ENCODE results near the gene NINJ2.
A peak's percentile ranks its signal among the peaks of the same experiment; 100 is the strongest.

The NINJ2 gene

GRCh38 chr12:599756-600155, 63.5 kb downstream of the NINJ2 start:
- Histone ChIP-seq H3K36me3 (ENCODE audit: insufficient read depth, low read length) (no peaks in the 10 kb centered on the region), H3K4me3 (ENCODE audit: low read length, poor library complexity, severe bottlenecking) (no peak overlapping the region), H3K9me3 (ENCODE audit: insufficient read depth, low read depth, low read length) (no peaks in the 10 kb centered on the region), H4K20me1 (ENCODE audit: insufficient read depth, low read length, poor library complexity, severe bottlenecking) (no peaks in the 10 kb centered on the region), H3K4me2 (ENCODE audit: low read depth, low read length, poor library complexity, severe bottlenecking) (no peak overlapping the region), H2AFZ (ENCODE audit: low read length) (no peak overlapping the region), H3K9me2 (replicated peaks; ENCODE audit: low read depth, low read length) (no peaks in the 10 kb centered on the region), H3K9ac (ENCODE audit: low read depth, low read length, poor library complexity, severe bottlenecking) (no peak overlapping the region), H3K27me3 (ENCODE audit: insufficient read depth, low read length, poor library complexity, severe bottlenecking) (no peaks in the 10 kb centered on the region), H3F3A (ENCODE audit: low read depth) (peaks cover 3% of the 10 kb centered on the region; the same call in 1 of the 2 replicates), H3K79me2 (ENCODE audit: insufficient read depth, low read length) (peaks cover 8% of the 10 kb centered on the region; the same call in 1 of the 2 replicates), H3K4me1 (ENCODE audit: insufficient read depth, low read length, poor library complexity, severe bottlenecking) (peaks cover 47% of the 10 kb centered on the region)
- TF ChIP-seq CTCF (conservative IDR thresholded peaks at IDR 0.05; ENCODE audit: low read length) (no peak), EZH2phosphoT487 (IDR thresholded peaks at IDR 0.05; ENCODE audit: borderline replicate concordance) (no peak)

DNA sequence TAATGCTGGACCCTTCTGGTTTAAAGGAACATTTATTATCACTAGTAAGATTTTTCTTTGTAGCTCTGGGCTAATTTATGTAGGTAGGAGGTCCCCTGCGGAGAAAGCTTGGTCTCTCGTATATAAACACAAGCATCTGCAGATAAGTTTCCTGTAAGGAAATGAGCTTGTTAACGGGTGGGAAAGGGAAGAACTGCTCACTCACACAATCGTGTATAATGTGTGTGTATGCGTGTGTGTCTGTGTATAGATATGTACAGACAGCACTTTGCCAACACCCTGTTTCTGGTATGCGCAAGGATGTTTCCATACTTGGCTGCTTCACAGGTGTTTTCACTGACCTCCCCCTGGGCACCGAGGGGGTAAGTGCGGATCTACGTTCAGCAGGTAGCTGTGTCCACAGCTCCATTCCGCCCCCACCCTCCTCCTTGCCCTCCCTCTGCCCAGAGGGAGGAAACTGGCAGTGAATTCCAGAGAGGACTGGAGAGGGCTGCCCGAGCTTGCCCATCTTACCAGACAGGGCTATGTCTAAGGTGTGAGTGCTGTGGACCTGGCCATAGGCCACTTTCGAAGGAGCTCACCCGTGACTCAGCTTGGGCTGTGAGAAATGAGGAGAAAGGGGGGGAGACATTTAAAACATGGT, 65.2 kb downstream of the NINJ2 start:
- Histone ChIP-seq H4K20me1 (ENCODE audit: insufficient read depth, low read length, poor library complexity, severe bottlenecking) (no peaks in the 10 kb centered on the region), H3F3A (ENCODE audit: low read depth) (peaks cover 3% of the 10 kb centered on the region; the same call in 1 of the 2 replicates), H3K9ac (ENCODE audit: low read depth, low read length, poor library complexity, severe bottlenecking) (peak overlapping the region; percentile 77), H3K4me3 (ENCODE audit: low read length, poor library complexity, severe bottlenecking) (peak overlapping the region; percentile 68), H3K36me3 (ENCODE audit: insufficient read depth, low read length) (no peaks in the 10 kb centered on the region), H3K4me1 (ENCODE audit: insufficient read depth, low read length, poor library complexity, severe bottlenecking) (peaks cover 54% of the 10 kb centered on the region), H3K9me2 (replicated peaks; ENCODE audit: low read depth, low read length) (no peaks in the 10 kb centered on the region), H3K9me3 (ENCODE audit: insufficient read depth, low read depth, low read length) (no peaks in the 10 kb centered on the region), H2AFZ (ENCODE audit: low read length) (peak overlapping the region; percentile 61), H3K27me3 (ENCODE audit: insufficient read depth, low read length, poor library complexity, severe bottlenecking) (no peaks in the 10 kb centered on the region), H3K4me2 (ENCODE audit: low read depth, low read length, poor library complexity, severe bottlenecking) (peak overlapping the region; percentile 87), H3K79me2 (ENCODE audit: insufficient read depth, low read length) (peaks cover 8% of the 10 kb centered on the region; the same call in 1 of the 2 replicates)
- TF ChIP-seq CTCF (conservative IDR thresholded peaks at IDR 0.05; ENCODE audit: low read length) (no peak), EZH2phosphoT487 (IDR thresholded peaks at IDR 0.05; ENCODE audit: borderline replicate concordance) (no peak)

DNA sequence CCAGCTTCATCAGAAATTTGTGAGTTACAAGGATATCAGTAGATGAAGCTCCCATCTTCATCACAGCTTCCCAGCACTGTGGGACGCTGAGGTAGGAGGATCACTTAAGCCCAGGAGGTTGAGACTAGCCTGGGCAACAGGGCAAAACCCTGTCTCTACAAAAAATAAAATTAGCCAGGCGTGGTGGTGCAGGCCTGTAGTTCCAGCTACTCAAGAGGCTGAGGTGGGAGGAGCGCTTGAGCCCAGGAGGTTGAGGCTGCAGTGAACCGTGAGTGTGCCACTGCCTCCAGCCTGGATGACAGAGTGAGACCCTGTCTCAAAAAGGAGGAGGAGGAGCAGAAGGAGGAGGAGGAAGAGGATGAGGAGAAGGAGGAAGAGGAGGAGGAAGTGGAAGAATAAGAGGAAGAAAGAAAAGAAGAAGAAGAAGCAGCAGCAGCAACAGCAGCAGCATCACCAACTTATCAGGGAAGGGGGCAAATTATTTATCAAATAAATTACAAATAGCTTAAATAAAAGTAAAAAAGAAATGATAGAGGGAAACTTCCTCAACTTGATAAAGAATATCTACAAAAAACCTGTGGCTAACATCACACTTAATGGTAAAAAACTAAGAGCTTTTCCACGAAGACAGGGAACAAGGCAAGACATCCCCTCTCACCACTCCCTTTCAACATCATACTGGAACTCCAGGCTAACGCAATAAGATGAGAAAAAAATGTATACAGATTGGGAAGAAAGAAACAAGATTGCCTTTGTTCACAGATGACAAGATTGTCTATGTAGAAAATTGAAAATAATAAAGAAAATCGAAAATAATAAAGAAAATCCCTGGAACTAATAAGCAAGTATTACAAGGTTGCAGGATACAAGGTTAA, 69.6 kb downstream of the NINJ2 start:
- no peaks in the 10 kb centered on the region for H4K20me1 ChIP-seq (ENCODE audit: insufficient read depth, low read length, poor library complexity, severe bottlenecking)
- no peak overlapping the region for H3K4me2 ChIP-seq (ENCODE audit: low read depth, low read length, poor library complexity, severe bottlenecking)
- no peaks in the 10 kb centered on the region for H3K9me2 ChIP-seq (replicated peaks; ENCODE audit: low read depth, low read length)
- TF ChIP-seq EZH2phosphoT487 (IDR thresholded peaks at IDR 0.05; ENCODE audit: borderline replicate concordance) (no peak), CTCF (conservative IDR thresholded peaks at IDR 0.05; ENCODE audit: low read length) (no peak)
- peaks cover 70% of the 10 kb centered on the region for H3K4me1 ChIP-seq (ENCODE audit: insufficient read depth, low read length, poor library complexity, severe bottlenecking)
- peaks cover 3% of the 10 kb centered on the region; the same call in 1 of the 2 replicates for H3F3A ChIP-seq (ENCODE audit: low read depth)
- H3K36me3 ChIP-seq (ENCODE audit: insufficient read depth, low read length) = no peaks in the 10 kb centered on the region
- H3K9me3 ChIP-seq (ENCODE audit: insufficient read depth, low read depth, low read length) = peaks cover 2% of the 10 kb centered on the region; the same call in 1 of the 2 replicates
- no peaks in the 10 kb centered on the region for H3K79me2 ChIP-seq (ENCODE audit: insufficient read depth, low read length)
- no peaks in the 10 kb centered on the region for H3K27me3 ChIP-seq (ENCODE audit: insufficient read depth, low read length, poor library complexity, severe bottlenecking)
- peak overlapping the region; percentile 27 for H3K9ac ChIP-seq (ENCODE audit: low read depth, low read length, poor library complexity, severe bottlenecking)
- no peak overlapping the region for H3K4me3 ChIP-seq (ENCODE audit: low read length, poor library complexity, severe bottlenecking)
- 0 out of 2 replicates have a peak overlapping the region, but pooled peaks have one; percentile 34 for H2AFZ ChIP-seq (ENCODE audit: low read length)
